ENCODE results near the gene PRR29.

DNA sequence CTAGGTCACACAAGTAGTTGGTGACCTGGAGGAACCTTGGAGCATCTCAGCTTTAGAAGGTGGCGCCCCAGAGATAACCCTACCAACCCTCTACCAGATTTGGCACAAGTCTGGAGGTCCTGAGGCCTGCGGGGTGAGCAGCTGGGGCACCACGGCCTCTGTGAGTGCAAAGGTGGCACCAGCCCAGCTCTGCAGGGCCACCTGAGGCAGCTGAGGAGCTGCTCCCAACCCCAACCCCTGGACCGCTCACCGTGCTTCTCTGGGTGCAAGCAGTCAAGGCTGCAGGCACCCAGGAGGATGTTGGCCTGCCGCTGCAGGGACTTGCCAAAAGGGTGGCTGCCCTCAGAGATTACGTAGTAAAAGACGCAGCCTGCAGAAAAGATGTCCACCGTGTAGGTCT lies 50.7 kb downstream of the PRR29 start:
- TF ChIP-seq, protein P1, sequence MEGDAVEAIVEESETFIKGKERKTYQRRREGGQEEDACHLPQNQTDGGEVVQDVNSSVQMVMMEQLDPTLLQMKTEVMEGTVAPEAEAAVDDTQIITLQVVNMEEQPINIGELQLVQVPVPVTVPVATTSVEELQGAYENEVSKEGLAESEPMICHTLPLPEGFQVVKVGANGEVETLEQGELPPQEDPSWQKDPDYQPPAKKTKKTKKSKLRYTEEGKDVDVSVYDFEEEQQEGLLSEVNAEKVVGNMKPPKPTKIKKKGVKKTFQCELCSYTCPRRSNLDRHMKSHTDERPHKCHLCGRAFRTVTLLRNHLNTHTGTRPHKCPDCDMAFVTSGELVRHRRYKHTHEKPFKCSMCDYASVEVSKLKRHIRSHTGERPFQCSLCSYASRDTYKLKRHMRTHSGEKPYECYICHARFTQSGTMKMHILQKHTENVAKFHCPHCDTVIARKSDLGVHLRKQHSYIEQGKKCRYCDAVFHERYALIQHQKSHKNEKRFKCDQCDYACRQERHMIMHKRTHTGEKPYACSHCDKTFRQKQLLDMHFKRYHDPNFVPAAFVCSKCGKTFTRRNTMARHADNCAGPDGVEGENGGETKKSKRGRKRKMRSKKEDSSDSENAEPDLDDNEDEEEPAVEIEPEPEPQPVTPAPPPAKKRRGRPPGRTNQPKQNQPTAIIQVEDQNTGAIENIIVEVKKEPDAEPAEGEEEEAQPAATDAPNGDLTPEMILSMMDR (IDR thresholded peaks at IDR 0.05; ENCODE audit: low read length): no peak
- no peak for TF ChIP-seq EZH2phosphoT487 (IDR thresholded peaks at IDR 0.05; ENCODE audit: low read length)

Data from MM.1S (cell line).